Activated CD8-positive, alpha-beta T cell treated with anti-CD3 and anti-CD28 coated beads, Interleukin-2, amount 10 ng/mL, durations not matched to agents 7 days and 5 days (primary cell): ENCODE data around the gene CD48. TPM values are rescaled to one million over a fixed set of nuclear protein-coding genes. Genes with fewer than 3 reads are reported as not detected.
A peak's percentile ranks its signal among the peaks of the same experiment; 100 is the strongest.

Experiments
- ATAC-seq: fragments of 150-1000 bp; cut with Tn5 transposase; one replicate; pipeline ENCODE4 v1.10.0; 2021; ENCODE audit warnings: moderate library complexity
- CTCF ChIA-PET: fragments of 350-600 bp; sonication (Branson Sonifier 250); formaldehyde crosslinking; loops from one replicate; lab custom pipeline; 2021; ENCODE audit warnings: antibody characterized with exemption; lab: Charles Lee
- POLR2A ChIA-PET: fragments of 350-600 bp; sonication (Branson Sonifier 250); formaldehyde crosslinking; loops from one replicate; lab custom pipeline; 2021; ENCODE audit warnings: antibody characterized with exemption; lab: Charles Lee
- DNase-seq: peaks from one replicate; pipeline ENCODE4 v3.0.0-alpha.2; 2020
- H3K27ac Mint-ChIP-seq: one replicate; pipeline ENCODE4 v1.8.0; 2021; ENCODE audit warnings: mild to moderate bottlenecking, mixed read lengths
- H3K27me3 Mint-ChIP-seq: one replicate; pipeline ENCODE4 v1.8.0; 2021; ENCODE audit warnings: low read depth, mixed read lengths
- H3K36me3 Mint-ChIP-seq: one replicate; pipeline ENCODE4 v1.8.0; 2021; ENCODE audit warnings: low read depth, mixed read lengths
- H3K4me1 Mint-ChIP-seq: one replicate; pipeline ENCODE4 v1.8.0; 2021; ENCODE audit warnings: low read depth, mixed read lengths
- H3K4me3 Mint-ChIP-seq: one replicate; pipeline ENCODE4 v1.8.0; 2021; ENCODE audit warnings: mild to moderate bottlenecking, mixed read lengths
- H3K9me3 Mint-ChIP-seq: one replicate; pipeline ENCODE4 v1.8.0; 2022; ENCODE audit warnings: mixed read lengths; ENCODE audit not compliant: insufficient read depth
- total RNA-seq, 2 experiments: library from RNA; stranded (reverse); gene quantifications; one replicate each; pipeline ENCODE4 v1.2.3, GENCODE V29; 2021

Gene CD48
- total RNA-seq, 2 experiments from 2014 or later = 325 to 327 TPM

GRCh38 chr1:160643138-160643537, 68.5 kb downstream of the CD48 start:
- Mint-ChIP-seq H3K9me3 (no peaks in the 10 kb centered on the region), H3K4me3 (peak overlapping the region; percentile 87), H3K36me3 (peaks cover 71% of the 10 kb centered on the region), H3K27ac (peak overlapping the region; percentile 63), H3K27me3 (no peaks in the 10 kb centered on the region), H3K4me1 (peaks cover 72% of the 10 kb centered on the region)
- DNase-seq = no peak
- ATAC-seq = no peak
- CTCF ChIA-PET = interaction anchor here (0.7 to 2.6 kb wide), 7 partner anchors 14 to 37 kb away, joined by 3 to 7 read pairs (median 3); no protein-coding TSS in a partner anchor
- POLR2A ChIA-PET = interaction anchor here (1.1 kb wide), 1 partner anchor 16 kb away, joined by 4 read pairs; no protein-coding TSS in a partner anchor

DNA sequence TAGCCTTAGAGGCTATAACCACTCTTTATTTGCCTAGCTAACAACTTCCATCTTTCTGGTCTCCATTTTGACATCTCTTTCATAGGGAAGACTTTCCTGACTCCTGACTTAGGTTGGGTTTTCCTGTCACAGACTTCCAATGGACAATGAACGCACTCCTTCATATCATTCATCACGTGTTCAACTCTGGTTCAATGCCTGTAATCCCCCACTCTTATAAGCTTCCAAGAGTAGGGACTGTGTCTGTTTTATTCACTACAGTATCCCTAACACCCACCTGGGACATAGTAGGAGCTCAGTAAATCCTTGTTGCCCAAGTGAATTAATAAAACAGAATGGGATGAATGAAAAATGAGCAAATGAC, 69.4 kb downstream of the CD48 start:
- DNase-seq = no peak
- Mint-ChIP-seq H3K4me1 (peaks cover 74% of the 10 kb centered on the region), H3K9me3 (no peaks in the 10 kb centered on the region), H3K27ac (peak overlapping the region; percentile 92), H3K4me3 (peak overlapping the region; percentile 87), H3K27me3 (no peaks in the 10 kb centered on the region), H3K36me3 (peaks cover 79% of the 10 kb centered on the region)
- ChIA-PET CTCF (interaction anchor here (0.6 to 2.6 kb wide), 10 partner anchors 13 to 38 kb away, joined by 3 to 7 read pairs (median 4); no protein-coding TSS in a partner anchor), POLR2A (interaction anchor here (0.6 to 1.6 kb wide), 8 partner anchors 11 to 81 kb away, joined by 3 to 5 read pairs (median 4); no protein-coding TSS in a partner anchor)
- no peak for ATAC-seq

- Mint-ChIP-seq H3K4me3 (peak overlapping the region; percentile 87), H3K4me1 (peaks cover 78% of the 10 kb centered on the region), H3K36me3 (peaks cover 85% of the 10 kb centered on the region), H3K27me3 (no peaks in the 10 kb centered on the region), H3K27ac (peak overlapping the region; percentile 92), H3K9me3 (no peaks in the 10 kb centered on the region)
- ATAC-seq = peak; percentile 25
- ChIA-PET CTCF (interaction anchor here (0.6 to 2.6 kb wide), 15 partner anchors 11 to 70 kb away, joined by 3 to 28 read pairs (median 6); no protein-coding TSS in a partner anchor), POLR2A (interaction anchor here (0.7 to 2.5 kb wide), 9 partner anchors 11 to 80 kb away, joined by 3 to 51 read pairs (median 4); no protein-coding TSS in a partner anchor)
- no peak for DNase-seq
Observed at GRCh38 chr1:160641323-160642280, 70.0 kb downstream of the CD48 start.

GRCh38 chr1:160640359-160641123, 71.1 kb downstream of the CD48 start:
- ATAC-seq (peak; percentile 59), DNase-seq (no peak)
- no peaks in the 10 kb centered on the region for H3K27me3 Mint-ChIP-seq
- H3K36me3 Mint-ChIP-seq = peaks cover 87% of the 10 kb centered on the region
- peaks cover 88% of the 10 kb centered on the region for H3K4me1 Mint-ChIP-seq
- peak overlapping the region; percentile 51 for H3K4me3 Mint-ChIP-seq
- ChIA-PET CTCF (interaction anchor here (0.6 to 2.3 kb wide), 18 partner anchors 10 to 311 kb away, joined by 3 to 28 read pairs (median 5); no protein-coding TSS in a partner anchor), POLR2A (interaction anchor here (0.9 to 2.5 kb wide), 7 partner anchors 11 to 69 kb away, joined by 3 to 51 read pairs (median 4); no protein-coding TSS in a partner anchor)
- H3K9me3 Mint-ChIP-seq = no peaks in the 10 kb centered on the region
- H3K27ac Mint-ChIP-seq = peak overlapping the region; percentile 92

- Mint-ChIP-seq H3K27me3 (no peaks in the 10 kb centered on the region), H3K9me3 (no peaks in the 10 kb centered on the region), H3K4me1 (peaks cover 91% of the 10 kb centered on the region), H3K27ac (peak overlapping the region; percentile 90), H3K4me3 (peak overlapping the region; percentile 56), H3K36me3 (peaks cover 85% of the 10 kb centered on the region)
- POLR2A ChIA-PET = interaction anchor here (1.0 to 2.5 kb wide), 5 partner anchors 12 to 70 kb away, joined by 3 to 51 read pairs (median 3); no protein-coding TSS in a partner anchor
- ATAC-seq (no peak), DNase-seq (no peak)
- CTCF ChIA-PET = interaction anchor here (0.9 to 2.3 kb wide), 15 partner anchors 10 to 312 kb away, joined by 3 to 28 read pairs (median 6); no protein-coding TSS in a partner anchor
Observed at GRCh38 chr1:160639652-160640051, 72.0 kb downstream of the CD48 start.

- ChIA-PET POLR2A (interaction anchor here (1.0 to 2.5 kb wide), 3 partner anchors 11 to 26 kb away, joined by 3 to 51 read pairs (median 16); no protein-coding TSS in a partner anchor), CTCF (interaction anchor here (2.2 to 2.3 kb wide), 4 partner anchors 9 to 35 kb away, joined by 14 to 28 read pairs (median 17); no protein-coding TSS in a partner anchor)
- ATAC-seq = no peak
- Mint-ChIP-seq H3K9me3 (no peaks in the 10 kb centered on the region), H3K27me3 (no peaks in the 10 kb centered on the region), H3K4me1 (peaks cover 91% of the 10 kb centered on the region), H3K4me3 (peak overlapping the region; percentile 71), H3K36me3 (peaks cover 85% of the 10 kb centered on the region), H3K27ac (peak overlapping the region; percentile 90)
- no peak for DNase-seq
Observed at GRCh38 chr1:160638926-160639325, 72.7 kb downstream of the CD48 start.

DNA sequence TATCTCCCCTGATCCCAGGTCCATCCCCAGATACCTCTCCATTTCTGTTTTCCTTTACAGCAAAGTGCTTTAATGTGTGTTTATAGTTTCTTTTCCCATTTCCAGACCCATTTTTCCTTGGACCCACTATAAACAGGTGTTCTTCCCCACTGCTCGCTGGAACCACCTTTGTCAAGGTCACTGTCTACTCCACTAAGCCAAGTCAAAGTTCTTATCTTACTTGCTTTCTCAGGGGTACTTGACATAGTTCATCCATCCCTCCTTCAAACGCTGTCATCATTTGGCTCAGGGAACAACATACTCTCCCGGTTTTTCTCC, 73.1 kb downstream of the CD48 start:
- Mint-ChIP-seq H3K27me3 (no peaks in the 10 kb centered on the region), H3K36me3 (peaks cover 85% of the 10 kb centered on the region), H3K27ac (peak overlapping the region; percentile 90), H3K4me3 (peak overlapping the region; percentile 71), H3K9me3 (no peaks in the 10 kb centered on the region), H3K4me1 (peaks cover 92% of the 10 kb centered on the region)
- ChIA-PET CTCF (interaction anchor here (1.0 kb wide), 1 partner anchor 9 kb away, joined by 5 read pairs; no protein-coding TSS in a partner anchor), POLR2A (interaction anchor here (0.7 to 2.5 kb wide), 3 partner anchors 8 to 10 kb away, joined by 3 to 51 read pairs (median 7); partner anchors contain the start of gene SLAMF1)
- DNase-seq (no peak), ATAC-seq (peak; percentile 4)

GRCh38 chr1:160637821-160638539, 73.6 kb downstream of the CD48 start:
- peak; percentile 82 for DNase-seq
- no peaks in the 10 kb centered on the region for H3K9me3 Mint-ChIP-seq
- ATAC-seq = peak; percentile 60
- no peaks in the 10 kb centered on the region for H3K27me3 Mint-ChIP-seq
- peak overlapping the region; percentile 71 for H3K4me3 Mint-ChIP-seq
- H3K27ac Mint-ChIP-seq = peak overlapping the region; percentile 90
- ChIA-PET POLR2A (interaction anchor here (0.7 to 1.2 kb wide), 3 partner anchors 9 to 25 kb away, joined by 3 to 7 read pairs (median 3); partner anchors contain the start of gene SLAMF1), CTCF (interaction anchor here (0.7 to 1.0 kb wide), 3 partner anchors 8 to 35 kb away, joined by 3 to 5 read pairs (median 3); partner anchors contain the start of gene SLAMF1)
- peaks cover 92% of the 10 kb centered on the region for H3K4me1 Mint-ChIP-seq
- H3K36me3 Mint-ChIP-seq = peaks cover 85% of the 10 kb centered on the region

- H3K4me1 Mint-ChIP-seq = peaks cover 91% of the 10 kb centered on the region
- ChIA-PET CTCF (interaction anchor here (0.9 to 1.0 kb wide), 2 partner anchors 9 to 10 kb away, joined by 3 read pairs; partner anchors contain the start of gene SLAMF1), POLR2A (interaction anchor here (1.0 to 1.2 kb wide), 2 partner anchors 8 to 26 kb away, joined by 3 to 7 read pairs; no protein-coding TSS in a partner anchor)
- peak overlapping the region; percentile 20 for H3K4me3 Mint-ChIP-seq
- ATAC-seq (no peak), DNase-seq (no peak)
- H3K27ac Mint-ChIP-seq = peak overlapping the region; percentile 90
- peaks cover 84% of the 10 kb centered on the region for H3K36me3 Mint-ChIP-seq
- no peaks in the 10 kb centered on the region for H3K27me3 Mint-ChIP-seq
- no peaks in the 10 kb centered on the region for H3K9me3 Mint-ChIP-seq
Observed at GRCh38 chr1:160637065-160637464, 74.6 kb downstream of the CD48 start.

GRCh38 chr1:160636547-160636946, 75.1 kb downstream of the CD48 start:
- no peak overlapping the region for H3K4me3 Mint-ChIP-seq
- CTCF ChIA-PET = interaction anchor here (1.0 kb wide), 1 partner anchor 8 kb away, joined by 3 read pairs; no protein-coding TSS in a partner anchor
- POLR2A ChIA-PET = no interaction called here
- peaks cover 91% of the 10 kb centered on the region for H3K4me1 Mint-ChIP-seq
- H3K27me3 Mint-ChIP-seq = no peaks in the 10 kb centered on the region
- DNase-seq (no peak), ATAC-seq (no peak)
- H3K9me3 Mint-ChIP-seq = no peaks in the 10 kb centered on the region
- H3K27ac Mint-ChIP-seq = no peak overlapping the region
- H3K36me3 Mint-ChIP-seq = peaks cover 88% of the 10 kb centered on the region
